A673 (cell line): ENCODE data around the gene TSPAN2.

Experiments used
- EZH2 ChIP-seq: fragments of 200-600 bp; sonication (generic); IDR thresholded peaks from 2 replicates; pipeline ENCODE4 v1.6.1; 2017; ENCODE audit warnings: borderline replicate concordance, low read depth, mild to moderate bottlenecking, mixed read lengths, antibody characterized with exemption, low read length; ENCODE audit not compliant: poor library complexity, severe bottlenecking
- TF ChIP-seq, protein P1 (sequence below): fragments of 300-800, 200-600 bp; sonication (generic); conservative IDR thresholded peaks from 2 replicates; pipeline ENCODE4 v1.5.1; 2017; ENCODE audit warnings: low read depth, mild to moderate bottlenecking, antibody characterized with exemption, low read length, moderate library complexity, mixed read lengths

DNA sequence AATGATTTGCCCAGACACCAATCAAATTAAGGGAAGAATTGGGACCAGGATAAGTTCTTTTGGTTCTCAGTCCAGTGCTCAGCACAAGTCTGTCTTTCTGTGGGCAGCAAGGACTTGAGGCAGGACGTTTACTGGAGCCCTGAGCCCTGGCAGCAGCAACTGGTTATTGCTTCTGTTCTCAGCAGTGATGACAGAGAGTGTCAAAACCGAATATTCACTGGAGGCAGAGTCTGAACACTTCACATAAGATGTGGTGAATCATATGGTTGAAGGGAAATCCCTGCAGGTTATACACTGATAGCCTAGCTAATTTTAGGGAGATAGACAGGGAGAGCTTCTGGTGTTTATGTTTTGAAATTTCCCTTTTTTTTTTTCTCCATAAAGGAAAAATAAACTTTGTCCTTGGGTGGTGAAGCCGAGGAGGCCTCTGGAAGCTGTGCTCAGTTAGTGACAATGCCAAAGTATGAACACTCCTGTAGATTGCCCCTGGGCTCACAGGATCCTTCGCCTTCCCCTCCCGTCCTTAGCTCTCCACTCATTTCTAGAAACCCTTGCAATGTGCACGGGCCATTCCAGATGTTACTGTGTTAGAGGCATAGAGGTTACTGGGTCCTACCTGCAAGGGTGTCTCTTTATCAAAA lies 26.3 kb upstream of the TSPAN2 start:
- TF ChIP-seq EZH2 = no peak
- TF ChIP-seq, protein P1, sequence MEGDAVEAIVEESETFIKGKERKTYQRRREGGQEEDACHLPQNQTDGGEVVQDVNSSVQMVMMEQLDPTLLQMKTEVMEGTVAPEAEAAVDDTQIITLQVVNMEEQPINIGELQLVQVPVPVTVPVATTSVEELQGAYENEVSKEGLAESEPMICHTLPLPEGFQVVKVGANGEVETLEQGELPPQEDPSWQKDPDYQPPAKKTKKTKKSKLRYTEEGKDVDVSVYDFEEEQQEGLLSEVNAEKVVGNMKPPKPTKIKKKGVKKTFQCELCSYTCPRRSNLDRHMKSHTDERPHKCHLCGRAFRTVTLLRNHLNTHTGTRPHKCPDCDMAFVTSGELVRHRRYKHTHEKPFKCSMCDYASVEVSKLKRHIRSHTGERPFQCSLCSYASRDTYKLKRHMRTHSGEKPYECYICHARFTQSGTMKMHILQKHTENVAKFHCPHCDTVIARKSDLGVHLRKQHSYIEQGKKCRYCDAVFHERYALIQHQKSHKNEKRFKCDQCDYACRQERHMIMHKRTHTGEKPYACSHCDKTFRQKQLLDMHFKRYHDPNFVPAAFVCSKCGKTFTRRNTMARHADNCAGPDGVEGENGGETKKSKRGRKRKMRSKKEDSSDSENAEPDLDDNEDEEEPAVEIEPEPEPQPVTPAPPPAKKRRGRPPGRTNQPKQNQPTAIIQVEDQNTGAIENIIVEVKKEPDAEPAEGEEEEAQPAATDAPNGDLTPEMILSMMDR = no peak
